ENCODE data around the gene PDE4D.

PDE4D gene

DNA sequence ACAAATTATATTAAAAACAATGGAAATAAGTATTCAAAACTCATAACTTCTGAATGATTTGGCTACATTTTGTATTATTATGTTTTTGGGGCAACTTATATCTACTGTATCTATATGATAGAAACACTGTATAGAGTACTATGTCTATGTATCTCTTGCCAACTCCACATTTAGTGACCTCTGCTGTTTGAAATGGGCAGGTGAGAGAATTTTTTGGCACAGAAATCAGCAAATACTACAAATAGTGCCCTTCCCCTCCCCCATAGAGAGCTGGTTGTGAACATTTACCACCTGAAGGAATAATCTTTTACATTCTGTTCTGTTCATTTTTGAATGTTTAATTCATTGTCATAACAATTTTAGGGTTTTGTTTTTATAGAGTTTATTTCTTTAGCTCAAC lies 545.3 kb downstream of the PDE4D start:
- TF ChIP-seq, protein P1, sequence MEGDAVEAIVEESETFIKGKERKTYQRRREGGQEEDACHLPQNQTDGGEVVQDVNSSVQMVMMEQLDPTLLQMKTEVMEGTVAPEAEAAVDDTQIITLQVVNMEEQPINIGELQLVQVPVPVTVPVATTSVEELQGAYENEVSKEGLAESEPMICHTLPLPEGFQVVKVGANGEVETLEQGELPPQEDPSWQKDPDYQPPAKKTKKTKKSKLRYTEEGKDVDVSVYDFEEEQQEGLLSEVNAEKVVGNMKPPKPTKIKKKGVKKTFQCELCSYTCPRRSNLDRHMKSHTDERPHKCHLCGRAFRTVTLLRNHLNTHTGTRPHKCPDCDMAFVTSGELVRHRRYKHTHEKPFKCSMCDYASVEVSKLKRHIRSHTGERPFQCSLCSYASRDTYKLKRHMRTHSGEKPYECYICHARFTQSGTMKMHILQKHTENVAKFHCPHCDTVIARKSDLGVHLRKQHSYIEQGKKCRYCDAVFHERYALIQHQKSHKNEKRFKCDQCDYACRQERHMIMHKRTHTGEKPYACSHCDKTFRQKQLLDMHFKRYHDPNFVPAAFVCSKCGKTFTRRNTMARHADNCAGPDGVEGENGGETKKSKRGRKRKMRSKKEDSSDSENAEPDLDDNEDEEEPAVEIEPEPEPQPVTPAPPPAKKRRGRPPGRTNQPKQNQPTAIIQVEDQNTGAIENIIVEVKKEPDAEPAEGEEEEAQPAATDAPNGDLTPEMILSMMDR (conservative IDR thresholded peaks at IDR 0.05; ENCODE audit: control insufficient read depth, insufficient read depth, low read depth, low read length) = no peak
- no peak for DNase-seq (ENCODE audit: low read depth)
- no peak overlapping the region for H3K4me3 ChIP-seq (ENCODE audit: control insufficient read depth, low read depth, low read length)

GRCh38 chr5:59346982-59347381 lies 546.5 kb downstream of the PDE4D start:
- TF ChIP-seq, protein P1 (conservative IDR thresholded peaks at IDR 0.05; ENCODE audit: control insufficient read depth, insufficient read depth, low read depth, low read length) = no peak
- no peak for DNase-seq (ENCODE audit: low read depth)
- no peak overlapping the region for H3K4me3 ChIP-seq (ENCODE audit: control insufficient read depth, low read depth, low read length)

DNA sequence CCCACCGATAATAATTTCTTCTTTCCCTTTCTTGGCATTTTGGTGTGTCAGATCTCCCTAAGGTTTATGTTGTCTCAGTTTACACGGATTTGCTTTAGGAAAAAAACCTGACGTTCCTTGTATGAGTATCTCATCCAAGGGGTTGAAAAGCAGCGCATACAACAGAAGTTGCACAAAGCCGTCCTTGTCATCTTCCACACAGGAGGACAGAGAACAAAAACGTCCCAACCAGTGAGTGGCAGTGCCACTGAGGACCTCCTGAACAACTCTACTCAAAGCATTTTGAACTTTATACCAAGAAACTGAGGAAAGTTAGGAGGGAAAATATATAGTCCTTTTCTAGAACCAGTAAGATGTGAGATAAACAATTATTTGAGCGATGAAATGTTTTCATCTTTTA lies 547.0 kb downstream of the PDE4D start:
- TF ChIP-seq, protein P1 (conservative IDR thresholded peaks at IDR 0.05; ENCODE audit: control insufficient read depth, insufficient read depth, low read depth, low read length) = no peak

DNA sequence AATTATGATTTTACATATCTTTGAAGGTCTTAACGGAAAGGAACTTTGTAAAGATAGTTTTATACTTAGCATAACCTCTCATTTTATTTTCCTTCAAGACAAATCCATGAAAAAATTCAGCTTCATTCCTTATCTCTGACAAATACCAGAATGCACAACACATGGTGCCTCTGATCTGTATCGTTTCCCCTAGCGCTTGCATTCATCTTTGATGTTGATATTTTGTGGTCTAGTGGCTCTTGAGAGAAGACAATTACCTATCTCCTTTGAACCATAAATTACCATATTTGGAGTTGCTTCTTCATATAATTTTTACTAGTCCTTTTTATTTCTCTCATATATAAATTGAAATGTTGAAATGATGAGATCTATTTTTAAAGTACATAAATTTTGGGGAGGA lies 551.3 kb downstream of the PDE4D start:
- no peak overlapping the region for H3K4me3 ChIP-seq (ENCODE audit: control insufficient read depth, low read depth, low read length)
- no peak for DNase-seq (ENCODE audit: low read depth)
- TF ChIP-seq, protein P1 (conservative IDR thresholded peaks at IDR 0.05; ENCODE audit: control insufficient read depth, insufficient read depth, low read depth, low read length) = no peak

More for the DNA sequence above, 547.0 kb downstream of the PDE4D start:
- DNase-seq (ENCODE audit: low read depth) = no peak
- H3K4me3 ChIP-seq (ENCODE audit: control insufficient read depth, low read depth, low read length) = no peak overlapping the region

GRCh38 chr5:59341760-59342159 lies 551.8 kb downstream of the PDE4D start:
- no peak for DNase-seq (ENCODE audit: low read depth)
- TF ChIP-seq, protein P1 (conservative IDR thresholded peaks at IDR 0.05; ENCODE audit: control insufficient read depth, insufficient read depth, low read depth, low read length) = no peak
- no peak overlapping the region for H3K4me3 ChIP-seq (ENCODE audit: control insufficient read depth, low read depth, low read length)

DNA sequence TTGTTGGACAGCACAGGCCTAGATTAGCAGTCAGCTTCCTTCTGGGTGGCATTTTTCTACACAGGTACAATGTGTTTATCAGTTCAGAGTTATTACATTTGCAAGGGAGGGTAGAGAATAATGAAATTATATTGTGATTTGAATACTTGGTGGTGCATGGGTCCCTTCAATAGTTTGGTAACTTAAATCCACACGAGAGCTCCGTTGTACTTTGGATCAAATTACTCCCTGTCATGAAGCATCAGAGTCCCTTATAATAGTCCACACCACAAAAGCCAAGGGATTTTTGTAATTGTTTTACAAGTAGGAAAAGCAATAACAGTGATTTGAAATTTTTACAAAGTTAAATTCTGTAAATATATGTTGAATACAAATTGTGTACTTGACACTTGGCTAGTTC lies 552.4 kb downstream of the PDE4D start:
- DNase-seq (ENCODE audit: low read depth) = no peak
- H3K4me3 ChIP-seq (ENCODE audit: control insufficient read depth, low read depth, low read length) = no peak overlapping the region
- TF ChIP-seq, protein P1 (conservative IDR thresholded peaks at IDR 0.05; ENCODE audit: control insufficient read depth, insufficient read depth, low read depth, low read length) = no peak

DNA sequence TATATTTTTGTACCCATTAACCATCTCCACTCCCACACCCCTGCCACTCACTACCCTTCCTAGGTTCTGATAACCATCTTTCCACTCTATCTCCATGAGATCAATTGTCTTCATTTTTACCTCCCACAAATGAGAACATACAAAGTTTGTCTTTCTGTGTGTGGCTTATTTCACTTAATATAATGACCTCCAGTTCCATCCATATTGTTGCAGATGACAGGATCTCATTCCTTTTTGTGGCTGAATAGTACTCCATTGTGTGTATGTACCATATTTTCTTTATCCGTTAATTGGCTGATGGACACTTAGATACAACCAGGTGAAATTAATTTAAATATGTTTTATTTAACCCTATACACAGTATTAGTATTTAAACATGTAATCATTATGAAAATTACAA lies 552.9 kb downstream of the PDE4D start:
- no peak for DNase-seq (ENCODE audit: low read depth)
- no peak overlapping the region for H3K4me3 ChIP-seq (ENCODE audit: control insufficient read depth, low read depth, low read length)
- TF ChIP-seq, protein P1 (conservative IDR thresholded peaks at IDR 0.05; ENCODE audit: control insufficient read depth, insufficient read depth, low read depth, low read length) = no peak
